HG03025 (cell line): ENCODE measurements around the gene WDR64.

Source experiments
- ATAC-seq: cut with Tn5 transposase; IDR thresholded peaks from one replicate; pipeline ENCODE4 v1.9.1; 2021; ENCODE audit warnings: mild to moderate bottlenecking, moderate library complexity; ENCODE audit not compliant: unreplicated experiment, low FRiP score

Gene WDR64

GRCh38 chr1:241827264-241827663 lies 175.2 kb downstream of the WDR64 start:
- ATAC-seq, result no peak

GRCh38 chr1:241828463-241829021 lies 176.5 kb downstream of the WDR64 start:
- ATAC-seq, result no peak

- ATAC-seq, result no peak
Measured at GRCh38 chr1:241829468-241829867, 177.4 kb downstream of the WDR64 start.

GRCh38 chr1:241834733-241835377 lies 182.8 kb downstream of the WDR64 start:
- ATAC-seq, result no peak

GRCh38 chr1:241836941-241837340 lies 184.9 kb downstream of the WDR64 start:
- ATAC-seq, result no peak

GRCh38 chr1:241837416-241837815 lies 185.3 kb downstream of the WDR64 start:
- no peak for ATAC-seq

- no peak for ATAC-seq
Measured at GRCh38 chr1:241837901-241838300, 185.8 kb downstream of the WDR64 start.

- no peak for ATAC-seq
Measured at GRCh38 chr1:241838897-241839296, 186.8 kb downstream of the WDR64 start.

GRCh38 chr1:241839369-241839979 lies 187.4 kb downstream of the WDR64 start:
- no peak for ATAC-seq

- ATAC-seq, result no peak
Measured at GRCh38 chr1:241840164-241840563, 188.1 kb downstream of the WDR64 start.

GRCh38 chr1:241841691-241842090 lies 189.6 kb downstream of the WDR64 start:
- no peak for ATAC-seq

GRCh38 chr1:241842565-241842964 lies 190.5 kb downstream of the WDR64 start:
- ATAC-seq, result no peak

- ATAC-seq, result no peak
Measured at GRCh38 chr1:241844593-241844992, 192.5 kb downstream of the WDR64 start.

GRCh38 chr1:241846375-241846774 lies 194.3 kb downstream of the WDR64 start:
- no peak for ATAC-seq

- ATAC-seq, result no peak
Measured at GRCh38 chr1:241846862-241847539, 194.9 kb downstream of the WDR64 start.

GRCh38 chr1:241847540-241847795 lies 195.4 kb downstream of the WDR64 start:
- no peak for ATAC-seq

- ATAC-seq, result peak; percentile 97
Measured at GRCh38 chr1:241847796-241848685, 196.0 kb downstream of the WDR64 start, which contains the start of gene EXO1. Gene EXO1 (plus strand): TSS chr1:241848204. CDS start chr1:241850426, 2,222 bp downstream.

GRCh38 chr1:241848686-241849344 lies 196.7 kb downstream of the WDR64 start:
- ATAC-seq, result peak; percentile 15

GRCh38 chr1:241849345-241849695 lies 197.2 kb downstream of the WDR64 start:
- no peak for ATAC-seq
